Panc1 (cell line): Measurements from ENCODE around the gene KIF1A. TPM values are rescaled to one million over a fixed set of nuclear protein-coding genes. Genes with fewer than 3 reads are reported as not detected.

Experiments
- ATAC-seq: fragments of 200-7000 bp; cut with Tn5 transposase; 2 replicates; pipeline ENCODE4 v1.9.1; 2020; ENCODE audit warnings: mild to moderate bottlenecking, moderate library complexity
- BruUV-seq: library from RNA; stranded (reverse); fragments of 400-500 nt; replicated peaks from 2 replicates; lab custom pipeline; 2021; lab: Mats Ljungman, UMichigan
- CTCF ChIA-PET: fragments of 300-600 bp; sonication (Branson Sonifier 250); formaldehyde crosslinking; loops from one replicate; lab custom pipeline; 2022; ENCODE audit warnings: antibody characterized with exemption; lab: Charles Lee
- POLR2A ChIA-PET: fragments of 300-600 bp; sonication (Branson Sonifier 250); formaldehyde crosslinking; loops from one replicate; lab custom pipeline; 2022; ENCODE audit warnings: antibody characterized with exemption; lab: Charles Lee
- DNase-seq: peaks from one replicate; pipeline ENCODE4 v3.0.0-alpha.2; 2010; ENCODE audit warnings: low read depth, low spot score
- H3K27ac ChIP-seq: 2 replicates; pipeline ENCODE4 v1.5.1; 2011; ENCODE audit warnings: mild to moderate bottlenecking, low read length, inconsistent platforms
- H3K27me3 ChIP-seq: fragments of 200-500 bp; sonication (Bioruptor generic); 2 replicates; pipeline ENCODE4 v1.6.0; 2014; ENCODE audit warnings: low read length, inconsistent platforms; ENCODE audit not compliant: control insufficient read depth, insufficient read depth
- H3K36me3 ChIP-seq: fragments of 200-500 bp; sonication (Bioruptor generic); 2 replicates; pipeline ENCODE4 v1.5.1; 2014; ENCODE audit warnings: inconsistent platforms, mild to moderate bottlenecking, low read length, moderate library complexity; ENCODE audit not compliant: control insufficient read depth, insufficient read depth
- H3K4me1 ChIP-seq: 2 replicates; pipeline ENCODE4 v1.5.1; 2011; ENCODE audit warnings: inconsistent platforms, mild to moderate bottlenecking, low read length, moderate library complexity; ENCODE audit not compliant: control insufficient read depth, insufficient read depth
- H3K4me3 ChIP-seq, 2 experiments: 2 replicates each; pipeline ENCODE4 v1.5.1; 2011 to 2012; ENCODE audit warnings: low read depth in 2 of 2, low read length in 2 of 2, mild to moderate bottlenecking in 2 of 2, inconsistent platforms in 1 of 2, moderate library complexity in 1 of 2
- H3K9me3 ChIP-seq: fragments of 200-500 bp; sonication (Bioruptor generic); 2 replicates; pipeline ENCODE4 v1.5.1; 2014; ENCODE audit warnings: low read depth, mild to moderate bottlenecking, inconsistent platforms, low read length, moderate library complexity; ENCODE audit not compliant: control insufficient read depth, insufficient read depth
- POLR2AphosphoS5 ChIP-seq: IDR thresholded peaks from 2 replicates; pipeline ENCODE4 v1.6.1; 2012; ENCODE audit warnings: mild to moderate bottlenecking, low read depth, low read length, moderate library complexity
- SIN3A ChIP-seq: IDR thresholded peaks from 2 replicates; pipeline ENCODE4 v1.6.1; 2012; ENCODE audit warnings: low read depth, mild to moderate bottlenecking, low read length, moderate library complexity, borderline replicate concordance; ENCODE audit not compliant: insufficient read depth
- TCF7L2 ChIP-seq: IDR thresholded peaks from 2 replicates; pipeline ENCODE4 v1.6.1; 2011; ENCODE audit warnings: mild to moderate bottlenecking, low read depth, low read length, inconsistent platforms
- in situ Hi-C: cut with HindIII; loops from 2 replicates; pipeline ENCODE4 v1.10.0; 2016; ENCODE audit warnings: low sequenced_read_pairs, low pct_unique_long_range_greater_than_20kb
- intact Hi-C: fragments of 100-400 bp; cut with micrococcal nuclease; formaldehyde crosslinking; loops from one replicate; pipeline ENCODE4 v1.10.0; 2022; ENCODE audit not compliant: unreplicated experiment
- total RNA-seq: library from RNA; stranded (reverse); gene quantifications from one replicate; pipeline ENCODE4 v1.2.1, GENCODE V29; 2021; ENCODE audit not compliant: unreplicated experiment
- TF ChIP-seq, protein P1 (sequence below), 2 experiments: IDR thresholded peaks; 2 replicates each; pipeline ENCODE4 v1.6.1; 2011 to 2012; ENCODE audit warnings: low read depth in 2 of 2, control low read depth in 1 of 2, low read length in 1 of 2, mild to moderate bottlenecking in 1 of 2, moderate library complexity in 1 of 2; ENCODE audit not compliant: insufficient read depth in 1 of 2
- TF ChIP-seq, protein P2 (sequence below): fragments of 450-650 bp; IDR thresholded peaks from 2 replicates; pipeline ENCODE4 v1.5.1; 2017; ENCODE audit warnings: mild to moderate bottlenecking

Gene KIF1A
- total RNA-seq, 1 experiment from 2014 or later: 132 TPM

DNA sequence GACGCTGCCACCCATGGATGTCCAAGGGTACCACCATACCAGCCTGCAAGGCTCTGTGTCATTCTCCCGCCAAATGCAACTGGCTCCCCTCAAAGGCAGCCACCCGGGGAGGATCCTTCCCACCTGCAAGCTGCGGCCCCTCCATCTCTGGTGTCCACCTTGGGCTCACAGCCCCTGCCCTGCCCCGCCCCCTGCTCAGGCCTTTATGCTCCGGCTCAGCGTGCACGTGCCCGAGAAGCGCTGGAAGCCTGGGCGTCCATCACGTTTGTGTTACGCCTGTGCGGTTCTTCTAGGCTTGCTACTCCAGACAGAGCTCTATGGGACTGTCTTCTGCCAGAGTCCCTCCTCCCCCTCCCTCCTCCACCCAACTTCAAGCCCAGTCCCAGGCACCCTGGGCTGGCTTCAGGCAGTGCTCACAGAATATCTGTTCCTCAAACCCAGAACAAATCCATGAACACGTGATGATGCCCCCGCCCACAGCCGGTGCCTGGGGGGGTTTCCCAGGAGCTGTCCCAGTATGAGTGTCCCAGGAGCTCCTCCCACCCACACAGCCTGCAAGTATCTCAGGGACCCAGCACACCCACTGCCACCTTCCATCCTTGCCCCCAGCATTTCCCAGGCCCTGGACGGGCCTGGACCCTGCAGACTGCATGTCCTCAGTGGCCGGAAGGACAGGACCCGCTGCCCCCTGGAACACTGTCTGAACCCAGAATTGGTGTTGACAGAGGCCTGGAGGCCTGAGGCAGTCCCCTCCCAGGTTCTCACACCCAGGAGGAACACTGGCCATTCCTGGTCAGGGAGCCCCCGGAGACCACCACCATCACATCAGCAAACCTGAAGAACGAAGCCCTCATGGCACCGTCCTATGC is 30.3 kb downstream of the KIF1A start:
- CTCF ChIA-PET: interaction anchor here (0.7 kb wide), 2 partner anchors 38 to 223 kb away, joined by 3 to 4 read pairs; no protein-coding TSS in a partner anchor

DNA sequence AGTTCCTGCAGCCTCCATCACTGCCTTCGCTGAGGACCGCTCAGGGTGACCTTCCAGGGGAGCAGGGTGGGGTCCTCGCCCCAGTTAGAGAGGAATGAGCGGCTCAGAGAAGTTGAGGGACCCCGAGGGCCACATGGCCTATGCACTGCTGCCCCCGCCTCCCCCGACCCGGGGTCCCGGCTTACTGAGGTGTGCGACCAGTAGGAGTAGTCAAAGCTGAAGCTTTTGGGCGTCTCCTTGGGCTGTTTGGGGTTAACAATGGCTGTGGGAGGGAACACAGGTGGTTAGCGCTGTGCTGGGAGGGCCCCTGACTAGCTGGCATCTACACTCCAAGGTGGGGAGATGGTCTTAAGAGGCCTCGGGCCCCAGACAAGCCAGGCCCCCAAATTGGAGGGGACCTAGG is 31.0 kb downstream of the KIF1A start:
- ChIA-PET CTCF (no interaction called here), POLR2A (no interaction called here)
- Histone ChIP-seq H3K9me3 (no peaks in the 10 kb centered on the region), H3K27me3 (no peaks in the 10 kb centered on the region), H3K27ac (no peak overlapping the region), H3K4me1 (no peaks in the 10 kb centered on the region), H3K36me3 (no peaks in the 10 kb centered on the region; the same call in 1 of the 2 replicates), H3K4me3 (no peak overlapping the region)
- DNase-seq (no peak), ATAC-seq (no peak)
- in situ Hi-C loops (no loop called here), intact Hi-C loops (no loop called here)
- no peak for TF ChIP-seq TCF7L2
- no peak for TF ChIP-seq POLR2AphosphoS5
- TF ChIP-seq, protein P1, sequence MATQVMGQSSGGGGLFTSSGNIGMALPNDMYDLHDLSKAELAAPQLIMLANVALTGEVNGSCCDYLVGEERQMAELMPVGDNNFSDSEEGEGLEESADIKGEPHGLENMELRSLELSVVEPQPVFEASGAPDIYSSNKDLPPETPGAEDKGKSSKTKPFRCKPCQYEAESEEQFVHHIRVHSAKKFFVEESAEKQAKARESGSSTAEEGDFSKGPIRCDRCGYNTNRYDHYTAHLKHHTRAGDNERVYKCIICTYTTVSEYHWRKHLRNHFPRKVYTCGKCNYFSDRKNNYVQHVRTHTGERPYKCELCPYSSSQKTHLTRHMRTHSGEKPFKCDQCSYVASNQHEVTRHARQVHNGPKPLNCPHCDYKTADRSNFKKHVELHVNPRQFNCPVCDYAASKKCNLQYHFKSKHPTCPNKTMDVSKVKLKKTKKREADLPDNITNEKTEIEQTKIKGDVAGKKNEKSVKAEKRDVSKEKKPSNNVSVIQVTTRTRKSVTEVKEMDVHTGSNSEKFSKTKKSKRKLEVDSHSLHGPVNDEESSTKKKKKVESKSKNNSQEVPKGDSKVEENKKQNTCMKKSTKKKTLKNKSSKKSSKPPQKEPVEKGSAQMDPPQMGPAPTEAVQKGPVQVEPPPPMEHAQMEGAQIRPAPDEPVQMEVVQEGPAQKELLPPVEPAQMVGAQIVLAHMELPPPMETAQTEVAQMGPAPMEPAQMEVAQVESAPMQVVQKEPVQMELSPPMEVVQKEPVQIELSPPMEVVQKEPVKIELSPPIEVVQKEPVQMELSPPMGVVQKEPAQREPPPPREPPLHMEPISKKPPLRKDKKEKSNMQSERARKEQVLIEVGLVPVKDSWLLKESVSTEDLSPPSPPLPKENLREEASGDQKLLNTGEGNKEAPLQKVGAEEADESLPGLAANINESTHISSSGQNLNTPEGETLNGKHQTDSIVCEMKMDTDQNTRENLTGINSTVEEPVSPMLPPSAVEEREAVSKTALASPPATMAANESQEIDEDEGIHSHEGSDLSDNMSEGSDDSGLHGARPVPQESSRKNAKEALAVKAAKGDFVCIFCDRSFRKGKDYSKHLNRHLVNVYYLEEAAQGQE (IDR thresholded peaks at IDR 0.05; ENCODE audit: insufficient read depth in 1 of 2, low read depth in 2 of 2, low read length in 1 of 2): no peak
- TF ChIP-seq, protein P2, sequence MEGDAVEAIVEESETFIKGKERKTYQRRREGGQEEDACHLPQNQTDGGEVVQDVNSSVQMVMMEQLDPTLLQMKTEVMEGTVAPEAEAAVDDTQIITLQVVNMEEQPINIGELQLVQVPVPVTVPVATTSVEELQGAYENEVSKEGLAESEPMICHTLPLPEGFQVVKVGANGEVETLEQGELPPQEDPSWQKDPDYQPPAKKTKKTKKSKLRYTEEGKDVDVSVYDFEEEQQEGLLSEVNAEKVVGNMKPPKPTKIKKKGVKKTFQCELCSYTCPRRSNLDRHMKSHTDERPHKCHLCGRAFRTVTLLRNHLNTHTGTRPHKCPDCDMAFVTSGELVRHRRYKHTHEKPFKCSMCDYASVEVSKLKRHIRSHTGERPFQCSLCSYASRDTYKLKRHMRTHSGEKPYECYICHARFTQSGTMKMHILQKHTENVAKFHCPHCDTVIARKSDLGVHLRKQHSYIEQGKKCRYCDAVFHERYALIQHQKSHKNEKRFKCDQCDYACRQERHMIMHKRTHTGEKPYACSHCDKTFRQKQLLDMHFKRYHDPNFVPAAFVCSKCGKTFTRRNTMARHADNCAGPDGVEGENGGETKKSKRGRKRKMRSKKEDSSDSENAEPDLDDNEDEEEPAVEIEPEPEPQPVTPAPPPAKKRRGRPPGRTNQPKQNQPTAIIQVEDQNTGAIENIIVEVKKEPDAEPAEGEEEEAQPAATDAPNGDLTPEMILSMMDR: no peak
- TF ChIP-seq SIN3A: no peak
- no TSS peak for BruUV-seq

More for the DNA sequence above, 30.3 kb downstream of the KIF1A start:
- TF ChIP-seq POLR2AphosphoS5 (no peak), TCF7L2 (no peak), SIN3A (no peak)
- TF ChIP-seq, protein P2: no peak
- TF ChIP-seq, protein P1 (IDR thresholded peaks at IDR 0.05; ENCODE audit: insufficient read depth in 1 of 2, low read depth in 2 of 2, low read length in 1 of 2): no peak
- H3K9me3 ChIP-seq: no peaks in the 10 kb centered on the region
- no peaks in the 10 kb centered on the region for H3K27me3 ChIP-seq
- H3K36me3 ChIP-seq: no peaks in the 10 kb centered on the region; the same call in 1 of the 2 replicates
- H3K4me3 ChIP-seq: no peak overlapping the region
- DNase-seq: no peak
- no TSS peak for BruUV-seq
- POLR2A ChIA-PET: no interaction called here
- no peaks in the 10 kb centered on the region for H3K4me1 ChIP-seq
- 0 out of 2 replicates have a peak, but pooled peaks have one; percentile 24 for ATAC-seq
- intact Hi-C loops (no loop called here), in situ Hi-C loops (no loop called here)
- H3K27ac ChIP-seq: no peak overlapping the region
